ENCODE data around the gene SS18L1. TPM values are rescaled to one million over a fixed set of nuclear protein-coding genes. Genes with fewer than 3 reads are reported as not detected.

Gene SS18L1
- total RNA-seq, 1 experiment from 2014 or later, result 10.1 TPM

DNA sequence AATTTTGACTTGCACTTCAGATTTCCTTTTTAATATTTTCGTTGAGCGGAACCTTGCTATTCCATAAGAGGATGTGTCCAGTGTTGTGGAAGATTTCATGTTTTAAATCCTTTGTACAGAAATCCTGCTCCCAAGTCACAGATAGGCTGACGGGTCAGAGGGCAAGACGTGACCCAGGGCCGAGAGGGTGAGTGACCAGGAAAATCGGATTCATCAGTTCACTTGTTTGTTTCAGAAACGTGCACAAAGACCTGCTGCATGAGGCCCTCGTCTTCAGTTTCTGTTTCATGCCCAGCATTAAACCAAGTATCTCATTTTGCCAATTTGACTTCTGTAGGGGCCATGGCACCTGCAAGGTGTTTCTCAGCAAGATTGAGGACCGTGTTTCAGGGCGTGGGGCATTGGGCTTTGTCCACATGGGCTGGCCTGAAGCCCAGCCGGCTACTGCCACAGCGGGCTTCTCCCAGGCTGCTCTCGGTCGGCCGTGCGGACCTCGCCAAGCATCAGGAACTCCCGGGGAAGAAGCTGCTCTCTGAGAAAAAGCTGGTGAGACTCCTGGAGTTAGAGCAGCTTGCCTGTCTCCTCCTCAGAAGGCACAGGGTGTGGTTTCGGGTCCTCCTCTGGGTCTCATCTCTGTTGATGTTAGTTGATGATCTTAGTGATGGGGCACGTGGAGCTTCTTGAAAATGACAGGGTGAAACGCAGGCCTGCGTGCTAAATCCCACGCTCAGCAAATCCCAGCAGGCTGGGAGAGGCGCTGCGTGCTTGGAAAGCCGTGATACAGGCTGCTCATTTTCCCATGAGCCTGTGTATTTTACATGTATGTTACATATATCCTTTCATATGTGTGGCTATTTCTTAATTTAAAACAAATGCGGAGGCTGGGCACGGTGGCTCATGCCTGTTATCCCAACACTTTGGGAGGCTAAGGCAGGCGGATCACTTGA, 49.8 kb downstream of the SS18L1 start:
- no peak for DNase-seq (ENCODE audit: low read depth)

GRCh38 chr20:62195075-62195405, 51.5 kb downstream of the SS18L1 start:
- DNase-seq (ENCODE audit: low read depth), result no peak

DNA sequence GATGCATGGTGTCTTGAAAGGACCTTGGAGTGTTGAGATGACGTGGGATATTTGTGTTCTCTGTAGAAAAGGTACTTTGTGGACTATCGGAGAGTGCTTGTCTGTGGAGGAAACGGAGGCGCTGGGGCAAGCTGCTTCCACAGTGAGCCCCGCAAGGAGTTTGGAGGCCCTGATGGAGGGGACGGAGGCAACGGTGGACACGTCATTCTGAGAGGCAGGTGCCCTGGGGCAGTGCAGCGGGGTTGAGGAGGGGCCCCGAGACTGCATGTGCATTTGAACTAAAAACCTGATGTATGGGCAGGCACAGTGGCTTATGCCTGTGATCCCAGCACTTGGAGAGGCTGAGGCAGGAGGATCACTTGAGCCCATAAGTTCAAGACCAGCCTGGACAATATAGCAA, 52.2 kb downstream of the SS18L1 start:
- DNase-seq (ENCODE audit: low read depth), result no peak

- DNase-seq (ENCODE audit: low read depth), result no peak
Measured at GRCh38 chr20:62196286-62196685, 52.7 kb downstream of the SS18L1 start.

- no peak for DNase-seq (ENCODE audit: low read depth)
Measured at GRCh38 chr20:62197311-62197710, 53.7 kb downstream of the SS18L1 start.

GRCh38 chr20:62197801-62198200, 54.2 kb downstream of the SS18L1 start:
- no peak for DNase-seq (ENCODE audit: low read depth)

DNA sequence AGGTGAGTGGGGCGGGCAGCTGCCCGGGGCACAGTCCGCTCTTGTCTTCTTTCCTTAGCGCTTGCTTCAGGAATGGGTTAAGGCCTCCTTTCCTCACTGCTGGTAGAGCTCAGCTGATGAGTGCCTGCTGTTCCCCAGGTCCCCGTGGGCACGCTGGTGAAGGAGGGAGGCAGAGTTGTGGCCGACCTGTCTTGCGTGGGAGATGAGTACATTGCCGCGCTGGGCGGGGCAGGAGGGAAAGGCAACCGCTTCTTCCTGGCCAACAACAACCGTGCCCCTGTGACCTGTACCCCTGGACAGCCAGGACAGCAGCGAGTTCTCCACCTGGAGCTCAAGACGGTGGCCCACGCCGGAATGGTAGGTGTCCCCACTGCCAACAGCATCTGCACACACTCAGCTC, 54.9 kb downstream of the SS18L1 start:
- no peak for DNase-seq (ENCODE audit: low read depth)

DNA sequence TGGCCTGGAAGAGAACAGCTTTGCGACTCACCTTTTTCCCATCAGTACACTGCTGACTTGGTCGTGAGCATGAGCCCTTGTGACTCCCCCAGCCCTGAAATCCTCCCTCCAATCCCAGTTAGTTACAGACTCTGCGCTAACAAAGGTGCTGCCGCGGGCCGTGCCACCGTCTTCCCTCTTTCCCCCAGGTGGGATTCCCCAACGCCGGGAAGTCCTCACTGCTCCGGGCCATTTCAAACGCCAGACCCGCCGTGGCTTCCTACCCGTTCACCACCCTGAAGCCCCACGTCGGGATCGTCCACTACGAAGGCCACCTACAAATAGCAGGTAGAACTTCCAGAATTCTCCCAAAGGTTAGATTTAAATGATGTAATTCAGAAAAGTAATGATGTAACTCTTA, 55.4 kb downstream of the SS18L1 start:
- DNase-seq (ENCODE audit: low read depth), result no peak

- DNase-seq (ENCODE audit: low read depth), result no peak
Measured at GRCh38 chr20:62200491-62201172, 57.1 kb downstream of the SS18L1 start.

GRCh38 chr20:62201173-62202082, 57.9 kb downstream of the SS18L1 start:
- DNase-seq (ENCODE audit: low read depth), result no peak

- peak; percentile 47 for DNase-seq (ENCODE audit: low read depth)
Measured at GRCh38 chr20:62202083-62202395, 58.5 kb downstream of the SS18L1 start.

- no peak for DNase-seq (ENCODE audit: low read depth)
Measured at GRCh38 chr20:62202676-62203377, 59.3 kb downstream of the SS18L1 start.

- no peak for DNase-seq (ENCODE audit: low read depth)
Measured at GRCh38 chr20:62203378-62204030, 59.9 kb downstream of the SS18L1 start.

GRCh38 chr20:62205618-62206387, 62.2 kb downstream of the SS18L1 start:
- DNase-seq (ENCODE audit: low read depth), result no peak

GRCh38 chr20:62206388-62206775, 62.8 kb downstream of the SS18L1 start:
- DNase-seq (ENCODE audit: low read depth), result no peak

GRCh38 chr20:62208061-62208794, 64.7 kb downstream of the SS18L1 start:
- no peak for DNase-seq (ENCODE audit: low read depth)

GRCh38 chr20:62208795-62209755, 65.5 kb downstream of the SS18L1 start:
- DNase-seq (ENCODE audit: low read depth), result peak; percentile 66

DNA sequence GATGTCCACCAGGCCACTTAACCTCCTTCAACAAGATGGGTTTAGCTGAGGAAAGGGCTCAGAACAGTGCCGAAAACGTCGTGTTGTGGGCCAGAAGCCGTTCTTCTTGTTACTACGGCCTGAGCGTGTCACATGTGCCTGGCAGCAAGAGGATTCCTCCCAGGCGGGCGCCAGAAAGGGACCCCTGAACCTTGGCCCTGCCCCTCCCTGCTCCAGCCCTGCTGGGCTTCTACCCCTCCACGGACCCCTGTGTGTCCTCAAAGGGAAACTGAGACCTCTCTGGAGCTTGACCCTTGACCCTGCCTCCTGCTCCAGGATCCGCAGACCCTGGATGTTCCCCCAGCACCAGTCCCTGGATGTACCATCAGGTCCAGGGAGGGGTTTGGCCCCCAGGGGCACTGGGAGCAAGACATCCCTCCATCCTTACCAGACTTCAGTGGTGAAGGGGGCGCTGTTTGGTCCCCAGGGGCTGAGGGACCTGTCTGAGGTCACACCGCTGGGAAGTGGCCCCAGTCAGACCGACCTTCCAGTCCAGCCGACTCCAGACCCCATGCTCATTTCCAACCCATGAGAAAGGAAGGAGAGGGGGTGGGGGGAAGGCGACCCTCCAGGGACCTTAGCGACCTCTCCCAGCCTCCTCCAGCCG, 66.4 kb downstream of the SS18L1 start:
- DNase-seq (ENCODE audit: low read depth), result no peak
